HG02981 (cell line): ENCODE data around the gene ARPP21.
"Not testable (repeated sequence)": the region's sequence is repeated elsewhere in the genome, so short reads cannot be mapped to it uniquely, and the experiment has no call there.

Source experiments
- ATAC-seq: cut with Tn5 transposase; IDR thresholded peaks from one replicate; pipeline ENCODE4 v1.9.1; 2021; ENCODE audit warnings: mild to moderate bottlenecking, moderate library complexity; ENCODE audit not compliant: unreplicated experiment

ARPP21 gene

DNA sequence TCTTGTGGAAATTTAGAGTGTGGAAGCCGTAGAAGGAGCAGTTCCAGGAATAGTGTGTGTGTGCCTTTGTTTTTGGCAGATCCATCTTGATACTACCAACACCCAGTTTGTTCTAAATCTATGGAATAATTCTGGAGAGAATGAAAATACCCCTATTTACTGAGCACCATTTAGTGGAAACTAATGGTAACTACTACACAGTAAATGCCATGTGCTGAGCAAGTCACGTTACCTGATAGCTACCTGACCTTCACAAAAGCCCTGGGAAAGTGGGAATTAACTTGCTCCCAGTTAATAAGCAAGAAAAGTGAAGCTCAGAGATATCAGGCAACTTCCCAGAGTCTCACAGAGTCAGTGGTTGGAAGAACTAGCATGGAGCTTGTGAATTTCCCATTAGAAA, 137.7 kb downstream of the ARPP21 start:
- no peak for ATAC-seq

DNA sequence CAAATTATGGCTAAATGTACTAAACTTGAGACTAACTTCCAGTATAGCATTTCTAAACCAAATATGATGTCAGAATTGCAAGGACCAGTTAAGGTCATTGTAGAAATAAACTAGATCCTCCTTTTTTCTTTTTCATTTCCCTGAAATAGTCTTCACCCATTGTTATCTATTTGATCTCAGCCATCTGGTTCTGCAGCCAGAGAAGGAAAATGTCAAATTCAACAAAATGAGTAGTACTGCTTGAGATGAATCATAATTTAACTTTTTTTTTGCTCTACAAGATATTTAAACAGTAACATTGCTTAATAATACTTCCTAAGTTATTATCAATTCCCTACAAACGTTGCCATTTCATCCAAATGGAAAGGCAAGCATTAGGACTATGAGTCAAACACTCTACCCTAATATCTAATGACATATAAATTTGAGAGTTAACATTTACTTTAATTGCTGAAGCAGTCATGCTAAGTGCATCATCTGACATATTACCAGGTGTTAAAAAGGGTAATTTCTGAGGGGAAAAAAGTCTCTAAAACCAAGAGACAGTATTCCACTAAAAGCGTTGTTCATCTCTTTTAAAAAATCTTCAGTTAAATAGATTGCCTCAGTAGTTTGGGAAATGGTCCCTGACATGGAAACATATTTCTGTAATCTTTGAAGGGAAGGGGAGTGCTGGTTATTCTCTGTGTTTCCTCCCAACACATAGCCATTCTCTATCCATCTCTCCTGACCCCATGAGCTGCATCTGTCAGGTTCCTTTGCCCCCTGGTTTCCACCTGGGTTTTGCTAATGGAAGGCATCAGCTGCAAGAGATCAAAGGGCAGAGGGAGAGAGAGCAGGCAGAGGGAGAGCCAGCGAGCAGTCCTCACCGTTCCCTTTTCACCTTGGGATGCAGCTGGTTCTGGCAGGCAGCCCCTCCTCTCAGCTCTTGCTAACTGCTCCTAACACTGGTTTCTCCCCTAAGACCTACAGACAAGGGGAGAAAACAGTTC, 138.5 kb downstream of the ARPP21 start:
- ATAC-seq = no peak

DNA sequence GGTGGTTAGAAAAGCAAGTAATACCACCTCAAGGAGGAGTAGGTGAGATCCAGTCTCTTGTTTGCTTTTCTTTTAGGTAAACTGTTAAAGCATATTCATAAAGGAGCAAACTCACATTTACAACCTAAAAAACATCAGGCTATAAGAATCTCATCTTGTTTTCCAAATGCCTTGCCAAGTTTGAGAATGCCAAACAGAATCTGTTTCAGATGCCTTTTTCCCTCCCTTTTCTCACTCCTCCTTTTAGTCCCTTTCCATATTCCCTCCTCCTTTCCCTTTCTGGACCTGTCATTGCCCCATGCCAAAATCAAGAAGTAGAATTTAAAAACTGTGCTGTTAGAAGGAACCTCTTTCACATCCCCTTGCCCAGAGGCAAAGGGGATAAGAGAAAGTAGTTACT, 140.3 kb downstream of the ARPP21 start:
- no peak for ATAC-seq

DNA sequence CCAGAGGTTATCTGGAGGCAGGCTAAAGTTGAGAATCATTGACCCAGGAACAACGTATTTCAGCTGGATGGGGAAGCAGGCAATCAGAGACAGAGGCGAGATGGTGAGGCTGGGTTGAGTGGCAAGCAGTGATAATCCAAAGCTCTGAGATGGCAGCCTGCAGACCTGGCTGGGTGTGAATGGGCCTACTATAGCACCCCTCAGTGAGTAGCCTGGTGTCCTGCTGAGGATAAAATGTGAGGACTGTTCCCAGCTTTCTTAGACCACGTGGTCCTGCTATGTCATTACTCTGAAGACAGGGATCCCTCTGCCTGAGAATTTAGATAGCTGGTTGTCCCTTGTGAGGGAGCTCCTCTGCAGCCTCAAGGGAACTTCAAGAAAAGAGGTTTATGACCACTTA, 141.5 kb downstream of the ARPP21 start:
- ATAC-seq = no peak

DNA sequence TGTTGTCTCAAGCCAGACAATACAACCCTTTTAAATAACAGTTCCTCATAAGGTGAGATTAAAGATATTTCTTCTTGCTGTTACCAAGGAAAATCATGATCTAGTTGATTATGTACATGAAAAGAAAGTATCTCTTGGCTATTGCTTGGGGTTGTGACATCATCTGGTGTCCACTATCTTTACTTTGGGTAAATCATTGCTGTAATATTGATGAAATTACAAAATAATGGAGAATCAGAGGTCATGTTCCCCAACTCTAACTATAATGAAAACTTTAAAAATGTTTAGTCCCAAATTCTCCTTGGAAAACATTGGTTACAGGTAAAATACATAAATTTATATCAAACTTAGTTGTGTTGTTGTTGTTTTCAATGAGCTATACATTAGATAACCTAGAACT, 142.2 kb downstream of the ARPP21 start:
- no peak for ATAC-seq

DNA sequence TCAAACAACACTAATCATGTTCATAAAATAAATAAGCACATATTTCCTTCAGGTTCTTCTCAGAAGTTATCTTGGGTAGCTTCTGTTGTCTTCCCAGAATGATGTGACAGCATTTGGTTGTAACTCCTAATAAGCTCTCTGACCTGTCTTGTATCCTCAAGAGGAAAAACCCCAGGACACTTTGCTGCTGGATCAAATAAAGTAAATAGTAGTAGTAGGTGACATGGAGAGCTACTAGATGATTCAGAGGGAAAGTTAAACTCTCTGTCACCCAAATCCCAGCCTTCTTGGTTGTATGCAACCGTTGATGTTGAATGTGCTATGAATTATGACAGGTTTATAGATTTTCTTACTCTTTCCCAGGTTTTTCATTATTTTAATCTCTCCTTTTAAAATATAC, 143.0 kb downstream of the ARPP21 start:
- no peak for ATAC-seq

DNA sequence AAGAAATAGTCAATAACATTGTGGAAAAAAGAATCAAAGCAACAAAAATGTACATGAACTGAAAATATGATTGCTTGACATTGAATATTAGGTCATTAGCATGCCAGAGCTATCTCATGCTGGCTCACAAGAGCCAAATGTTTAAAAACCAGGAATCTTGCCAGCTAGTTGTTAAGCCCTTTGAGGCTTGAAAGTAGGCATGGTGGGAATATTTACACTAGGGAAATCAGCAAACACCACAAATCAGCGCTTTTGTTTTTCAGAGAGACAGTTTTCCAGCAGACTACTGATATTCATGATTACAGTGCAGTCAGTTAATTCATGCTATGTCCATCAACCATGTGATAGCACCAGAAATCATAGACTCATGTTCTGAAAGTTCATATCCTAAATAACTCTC, 144.8 kb downstream of the ARPP21 start:
- ATAC-seq = no peak

DNA sequence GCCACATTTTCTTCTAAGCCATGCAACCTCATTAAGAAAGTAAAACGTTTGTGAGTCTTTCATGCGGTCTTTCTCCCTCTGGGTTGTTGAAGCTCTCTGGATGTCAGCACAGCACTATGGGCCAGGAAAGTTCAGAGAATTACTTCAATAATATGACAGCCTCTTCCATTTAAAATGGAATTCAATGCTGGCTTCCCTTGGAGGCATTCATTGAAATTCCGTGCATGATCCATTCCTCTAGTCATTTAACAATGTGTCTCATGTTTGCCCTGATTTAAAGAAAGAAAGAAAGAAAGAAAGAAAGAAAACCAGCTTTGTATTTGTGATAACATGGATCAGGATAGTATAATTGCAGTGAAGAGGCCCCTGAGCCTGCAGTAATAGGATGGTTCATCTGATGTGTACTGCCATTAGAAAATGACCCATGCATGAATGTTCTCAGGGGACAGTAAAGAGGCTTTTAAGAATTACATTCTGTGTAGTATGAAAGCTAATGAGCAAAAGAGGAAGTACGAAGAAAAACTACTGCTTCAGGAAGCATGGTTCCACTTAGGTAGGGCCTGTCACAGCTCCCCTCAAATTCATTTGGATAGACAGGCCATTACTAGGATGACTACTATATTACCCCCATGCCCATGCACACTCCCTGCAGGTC, 146.0 kb downstream of the ARPP21 start:
- no peak for ATAC-seq

DNA sequence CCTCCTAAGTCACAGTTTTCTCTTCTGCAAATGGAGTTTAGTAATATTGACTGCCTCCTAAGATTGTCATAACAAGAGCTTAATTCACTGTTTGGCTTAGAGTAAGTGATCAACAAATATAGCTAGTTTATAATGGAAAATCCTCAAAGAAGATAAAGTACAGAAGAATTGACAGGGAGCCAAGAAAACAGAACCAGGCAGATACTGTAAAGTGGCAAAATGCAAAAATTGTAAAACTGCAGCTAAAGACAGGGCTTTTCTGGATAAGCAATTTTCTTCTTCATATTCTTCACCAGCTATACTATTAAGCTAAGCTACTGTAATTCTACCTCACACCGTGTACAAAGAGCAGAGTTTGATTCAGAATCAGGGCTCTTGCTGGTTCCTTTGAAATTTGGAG, 148.6 kb downstream of the ARPP21 start:
- no peak for ATAC-seq

DNA sequence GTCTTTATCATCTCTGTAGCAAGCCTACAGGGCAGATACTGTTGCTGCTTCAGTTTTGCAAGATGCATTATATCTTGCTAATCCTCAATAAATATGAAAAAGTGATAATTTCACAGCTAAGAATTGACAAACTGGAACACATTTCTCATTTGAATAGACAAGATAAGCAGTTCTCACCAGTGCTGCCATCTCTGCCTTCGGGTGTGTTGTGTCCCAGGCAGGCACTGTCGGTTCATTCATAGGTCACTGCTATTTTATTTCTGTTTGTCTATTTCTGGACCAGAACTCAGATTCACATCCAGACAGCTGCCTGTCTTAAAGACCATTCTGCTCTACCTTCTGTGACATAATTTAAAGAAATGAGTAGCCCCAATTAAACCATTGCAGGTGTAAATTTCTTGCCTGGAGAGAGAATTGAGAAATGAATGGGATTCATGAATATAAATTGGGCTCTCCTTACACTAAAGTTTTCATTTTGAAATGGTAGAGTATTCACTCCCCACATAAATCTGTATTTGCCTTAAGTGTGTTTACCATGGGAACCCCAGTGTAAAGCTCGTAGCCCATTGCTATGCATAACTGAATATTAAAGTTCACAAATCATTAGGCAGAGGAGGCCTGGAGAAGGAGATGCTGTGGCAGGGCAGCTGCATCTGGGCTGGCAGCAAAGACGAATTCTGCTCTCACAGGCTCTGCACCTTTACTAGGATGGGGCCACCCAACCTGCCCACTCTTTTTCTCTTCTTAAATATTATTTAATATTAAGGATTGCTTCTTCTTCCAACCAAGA, 149.9 kb downstream of the ARPP21 start:
- no peak for ATAC-seq

DNA sequence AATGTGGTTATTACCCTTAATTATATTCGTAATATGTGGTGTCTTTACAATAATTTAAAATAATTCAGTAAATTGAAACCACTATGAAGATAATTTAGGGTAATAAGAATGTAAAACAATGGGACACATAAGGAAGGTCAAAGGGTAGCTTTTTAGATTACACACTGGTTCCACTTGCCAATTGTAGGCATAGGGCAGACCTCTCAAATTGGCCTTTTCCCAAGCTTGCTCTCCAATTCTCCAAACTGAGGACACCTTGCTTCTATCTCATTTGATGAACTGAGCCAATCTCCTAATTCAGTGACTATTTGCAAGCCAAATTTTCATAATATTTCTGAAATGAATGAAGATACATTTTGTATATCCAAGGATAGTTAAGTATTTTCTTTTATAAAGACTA, 151.4 kb downstream of the ARPP21 start:
- no peak for ATAC-seq

DNA sequence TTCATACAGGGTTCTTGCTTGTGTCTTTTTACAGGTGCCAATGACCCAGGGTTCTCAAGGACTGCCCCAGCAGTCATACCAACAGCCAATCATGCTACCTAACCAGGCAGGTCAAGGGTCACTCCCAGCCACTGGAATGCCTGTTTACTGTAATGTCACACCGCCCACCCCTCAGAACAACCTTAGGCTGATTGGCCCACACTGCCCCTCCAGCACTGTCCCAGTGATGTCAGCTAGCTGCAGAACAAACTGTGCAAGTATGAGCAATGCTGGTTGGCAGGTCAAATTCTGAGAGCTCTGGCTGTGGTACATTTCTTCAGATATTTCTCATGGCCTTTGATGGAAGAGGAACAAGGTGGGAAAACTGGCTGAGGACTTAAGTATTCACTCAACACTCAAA, 154.3 kb downstream of the ARPP21 start:
- no peak for ATAC-seq

DNA sequence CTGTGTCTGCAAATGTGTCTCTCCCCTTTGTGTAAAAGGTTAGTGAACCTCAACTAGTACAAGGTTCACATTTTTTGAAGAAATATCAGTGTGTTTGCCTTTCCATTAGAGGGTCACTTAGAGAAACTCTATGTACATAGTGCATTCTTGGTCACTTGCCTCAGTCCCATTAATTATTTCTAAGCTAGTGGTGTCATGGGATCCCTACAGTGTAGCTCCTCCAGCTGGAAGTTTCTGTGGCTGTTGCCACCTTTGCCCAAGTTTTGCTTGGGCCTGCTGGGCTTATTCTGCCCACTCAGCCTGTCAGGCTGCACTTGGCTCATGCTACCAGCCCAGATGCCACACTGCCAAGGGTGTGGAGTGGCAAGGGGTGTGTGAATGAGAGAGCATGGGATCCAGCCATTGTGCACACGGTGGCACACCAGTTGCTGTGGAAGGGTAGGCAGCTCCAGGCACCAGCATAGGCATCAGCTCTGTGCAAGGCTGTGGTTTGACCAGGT, 161.7 kb downstream of the ARPP21 start:
- no peak for ATAC-seq

DNA sequence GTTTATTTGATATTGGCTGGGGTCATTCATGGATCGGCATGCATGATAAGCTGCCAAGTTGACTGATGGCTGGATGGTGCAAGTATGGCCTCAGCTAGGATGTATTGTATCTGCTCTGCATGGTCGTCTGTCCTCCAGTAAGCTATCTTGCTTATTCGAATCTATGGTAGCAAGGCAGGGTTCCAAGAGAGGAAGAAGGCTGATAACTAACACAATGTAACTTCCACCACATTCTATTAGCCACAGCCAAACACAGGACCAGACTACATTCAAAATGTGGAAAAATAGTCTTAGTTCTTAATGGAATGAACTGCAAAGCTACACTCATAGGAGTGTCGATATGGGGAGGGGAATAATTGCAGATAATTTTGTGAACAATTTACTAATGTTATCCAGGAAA, 175.2 kb downstream of the ARPP21 start:
- ATAC-seq = no peak

DNA sequence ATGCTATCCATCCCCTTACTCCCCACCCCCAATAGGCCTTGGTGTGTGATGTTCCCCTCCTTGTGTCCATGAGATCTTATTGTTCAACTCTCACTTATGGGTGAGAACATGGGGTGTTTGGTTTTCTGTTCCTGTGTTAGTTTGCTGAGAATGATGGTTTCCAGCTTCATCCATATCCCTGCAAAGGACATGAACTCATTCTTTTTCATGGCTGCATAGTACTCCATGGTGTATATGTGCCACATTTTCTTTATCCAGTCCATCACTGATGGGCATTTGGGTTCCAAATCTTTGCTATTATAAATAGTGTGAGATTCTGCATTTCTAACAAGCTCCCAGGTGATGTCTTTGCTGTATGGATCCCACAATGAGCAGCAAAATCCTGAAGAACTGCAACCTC, 176.5 kb downstream of the ARPP21 start:
- not testable (repeated sequence) for ATAC-seq

DNA sequence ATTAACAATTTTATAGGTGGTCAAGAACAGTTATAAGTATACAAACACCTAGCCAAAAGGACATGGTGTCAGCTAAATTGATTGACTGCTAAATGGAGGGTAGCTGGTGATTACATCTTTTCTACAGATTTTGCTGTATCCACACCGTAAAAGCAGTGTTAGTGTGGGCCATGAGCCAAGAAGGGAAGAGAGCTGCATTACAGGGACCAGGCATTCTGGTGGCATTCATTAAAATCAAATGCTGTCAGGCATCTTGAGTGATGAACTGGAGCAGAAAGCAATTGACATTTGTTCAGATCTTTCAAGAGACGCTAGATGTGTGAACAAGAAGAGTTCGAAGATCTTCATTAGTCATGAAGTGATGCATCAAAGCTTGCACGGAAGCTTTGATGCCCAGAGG, 177.9 kb downstream of the ARPP21 start:
- ATAC-seq = no peak

DNA sequence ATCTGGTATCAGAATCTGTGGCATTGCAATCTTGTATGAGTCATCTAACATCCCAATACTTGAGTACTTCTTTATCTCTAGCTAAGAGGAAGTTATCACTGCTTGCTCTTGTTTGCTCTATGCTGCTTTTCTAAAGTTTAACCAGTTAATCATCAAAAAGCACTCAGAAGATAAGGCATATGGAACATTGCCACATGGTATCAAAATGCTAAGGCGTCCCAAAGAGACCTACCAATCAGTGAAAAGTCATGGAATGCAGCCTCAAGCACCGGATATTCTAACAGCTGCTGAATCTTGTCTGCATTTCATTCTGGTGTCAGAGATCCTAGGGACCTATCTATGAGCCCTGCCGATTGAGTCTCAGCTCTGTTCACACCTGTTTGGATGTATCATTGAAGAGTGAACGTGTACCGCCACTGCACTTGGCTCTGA, 192.8 kb downstream of the ARPP21 start:
- ATAC-seq = no peak
